ENCODE data around the gene ARHGEF19.

ARHGEF19 gene

GRCh38 chr1:16155537-16156410 lies 56.7 kb downstream of the ARHGEF19 start, which contains the start of gene EPHA2:
Gene EPHA2 (minus strand): TSS chr1:16156069. CDS start chr1:16155932, 137 bp downstream.
- TF ChIP-seq CTCF (conservative IDR thresholded peaks at IDR 0.05) = no peak
- H3K27ac ChIP-seq = no peak within 1 kb of the TSS; the same call in 1 of the 2 replicates

- no peak overlapping the region for H3K27ac ChIP-seq
- no peak for TF ChIP-seq CTCF (conservative IDR thresholded peaks at IDR 0.05)
Observed at GRCh38 chr1:16153999-16154673, 58.3 kb downstream of the ARHGEF19 start.

- no peak for TF ChIP-seq CTCF (conservative IDR thresholded peaks at IDR 0.05)
- no peak overlapping the region for H3K27ac ChIP-seq
Observed at GRCh38 chr1:16153096-16153998, 59.1 kb downstream of the ARHGEF19 start.

GRCh38 chr1:16152481-16153087 lies 59.9 kb downstream of the ARHGEF19 start:
- H3K27ac ChIP-seq = no peak overlapping the region

GRCh38 chr1:16151995-16152384 lies 60.5 kb downstream of the ARHGEF19 start:
- H3K27ac ChIP-seq = no peak overlapping the region
- TF ChIP-seq CTCF (conservative IDR thresholded peaks at IDR 0.05) = no peak

More at GRCh38 chr1:16152481-16153087, 59.9 kb downstream of the ARHGEF19 start:
- TF ChIP-seq CTCF (conservative IDR thresholded peaks at IDR 0.05) = no peak

GRCh38 chr1:16151196-16151994 lies 61.1 kb downstream of the ARHGEF19 start:
- H3K27ac ChIP-seq = no peak overlapping the region
- TF ChIP-seq CTCF (conservative IDR thresholded peaks at IDR 0.05) = no peak

Measured in VCaP (cell line).